VCaP (cell line): ENCODE results near the gene RTP4.
A peak's percentile ranks its signal among the peaks of the same experiment; 100 is the strongest.

ENCODE experiments used
- H3K27ac ChIP-seq: fragments of 450-650 bp; 2 replicates; pipeline ENCODE4 v1.5.1; 2017
- TF ChIP-seq, protein P1 (sequence below): fragments of 450-650 bp; conservative IDR thresholded peaks from 2 replicates; pipeline ENCODE4 v1.5.1; 2017; ENCODE audit warnings: mild to moderate bottlenecking, moderate library complexity

Gene RTP4

DNA sequence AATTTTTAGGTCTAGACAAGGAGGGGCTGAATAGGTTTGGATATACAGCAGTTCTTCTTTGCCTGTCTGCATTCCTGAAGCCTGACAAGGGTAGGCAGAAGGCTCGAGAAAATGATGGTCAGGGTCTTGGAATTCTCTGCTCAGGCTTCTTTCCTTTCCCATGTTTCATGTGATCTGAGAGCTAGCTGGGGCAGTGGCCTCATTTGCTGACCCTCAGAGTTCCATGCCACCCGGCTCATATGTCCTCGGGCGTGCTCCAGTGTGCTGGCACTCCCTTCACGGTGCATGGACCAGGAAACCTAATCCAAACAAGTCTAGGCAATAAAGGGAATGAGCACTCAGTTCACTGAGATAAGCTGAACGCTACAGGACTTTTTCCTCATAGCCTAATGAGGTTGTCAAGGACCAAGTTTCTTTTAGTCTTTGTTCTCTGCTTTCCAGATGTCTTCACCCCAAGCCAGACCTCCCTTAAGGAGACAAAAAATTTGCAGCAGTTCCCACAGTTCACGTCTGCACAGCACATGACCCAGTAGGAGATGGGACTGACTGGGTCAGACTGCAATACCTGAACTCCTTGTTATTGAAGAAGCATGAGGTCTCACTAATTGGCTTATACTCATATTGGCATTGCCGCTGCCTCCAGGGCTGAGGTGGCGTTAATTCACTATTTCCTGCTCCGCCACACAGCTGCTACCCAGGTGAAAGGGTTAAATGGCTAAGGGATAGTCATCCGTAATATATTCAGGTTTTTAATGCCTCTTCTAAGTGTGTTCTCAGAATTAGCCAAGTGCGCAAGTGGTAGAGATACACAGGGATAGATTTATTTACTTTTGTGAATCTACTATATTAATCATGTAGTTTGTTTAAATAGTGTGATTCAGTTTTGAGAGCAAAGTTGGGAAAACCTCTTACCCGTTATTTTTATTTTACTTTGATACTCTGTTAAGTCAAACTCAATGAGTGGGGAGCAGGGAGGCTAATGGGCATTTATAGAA is 15.3 kb upstream of the RTP4 start:
- TF ChIP-seq, protein P1, sequence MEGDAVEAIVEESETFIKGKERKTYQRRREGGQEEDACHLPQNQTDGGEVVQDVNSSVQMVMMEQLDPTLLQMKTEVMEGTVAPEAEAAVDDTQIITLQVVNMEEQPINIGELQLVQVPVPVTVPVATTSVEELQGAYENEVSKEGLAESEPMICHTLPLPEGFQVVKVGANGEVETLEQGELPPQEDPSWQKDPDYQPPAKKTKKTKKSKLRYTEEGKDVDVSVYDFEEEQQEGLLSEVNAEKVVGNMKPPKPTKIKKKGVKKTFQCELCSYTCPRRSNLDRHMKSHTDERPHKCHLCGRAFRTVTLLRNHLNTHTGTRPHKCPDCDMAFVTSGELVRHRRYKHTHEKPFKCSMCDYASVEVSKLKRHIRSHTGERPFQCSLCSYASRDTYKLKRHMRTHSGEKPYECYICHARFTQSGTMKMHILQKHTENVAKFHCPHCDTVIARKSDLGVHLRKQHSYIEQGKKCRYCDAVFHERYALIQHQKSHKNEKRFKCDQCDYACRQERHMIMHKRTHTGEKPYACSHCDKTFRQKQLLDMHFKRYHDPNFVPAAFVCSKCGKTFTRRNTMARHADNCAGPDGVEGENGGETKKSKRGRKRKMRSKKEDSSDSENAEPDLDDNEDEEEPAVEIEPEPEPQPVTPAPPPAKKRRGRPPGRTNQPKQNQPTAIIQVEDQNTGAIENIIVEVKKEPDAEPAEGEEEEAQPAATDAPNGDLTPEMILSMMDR, result no peak
- H3K27ac ChIP-seq, result peak overlapping the region; percentile 21

DNA sequence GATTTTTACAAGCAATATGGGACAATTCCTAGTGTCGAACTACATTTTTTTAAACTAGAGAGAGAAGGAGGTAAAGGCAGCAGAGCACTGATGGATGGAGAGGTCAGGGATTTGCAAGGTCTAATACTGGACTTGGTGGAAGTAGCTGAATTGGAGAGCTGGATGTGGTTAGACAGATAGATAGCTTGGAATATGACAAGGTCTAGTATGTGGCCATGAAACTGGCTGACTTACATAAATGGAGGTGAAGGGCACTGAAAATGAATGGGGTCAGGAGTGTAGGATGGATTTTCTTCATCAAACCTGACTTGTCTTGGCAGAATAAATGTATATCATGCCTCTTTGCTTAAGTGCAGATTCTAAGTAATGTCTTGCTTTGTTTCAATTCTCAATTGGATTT is 10.1 kb upstream of the RTP4 start:
- TF ChIP-seq, protein P1, result no peak
- no peak overlapping the region for H3K27ac ChIP-seq

DNA sequence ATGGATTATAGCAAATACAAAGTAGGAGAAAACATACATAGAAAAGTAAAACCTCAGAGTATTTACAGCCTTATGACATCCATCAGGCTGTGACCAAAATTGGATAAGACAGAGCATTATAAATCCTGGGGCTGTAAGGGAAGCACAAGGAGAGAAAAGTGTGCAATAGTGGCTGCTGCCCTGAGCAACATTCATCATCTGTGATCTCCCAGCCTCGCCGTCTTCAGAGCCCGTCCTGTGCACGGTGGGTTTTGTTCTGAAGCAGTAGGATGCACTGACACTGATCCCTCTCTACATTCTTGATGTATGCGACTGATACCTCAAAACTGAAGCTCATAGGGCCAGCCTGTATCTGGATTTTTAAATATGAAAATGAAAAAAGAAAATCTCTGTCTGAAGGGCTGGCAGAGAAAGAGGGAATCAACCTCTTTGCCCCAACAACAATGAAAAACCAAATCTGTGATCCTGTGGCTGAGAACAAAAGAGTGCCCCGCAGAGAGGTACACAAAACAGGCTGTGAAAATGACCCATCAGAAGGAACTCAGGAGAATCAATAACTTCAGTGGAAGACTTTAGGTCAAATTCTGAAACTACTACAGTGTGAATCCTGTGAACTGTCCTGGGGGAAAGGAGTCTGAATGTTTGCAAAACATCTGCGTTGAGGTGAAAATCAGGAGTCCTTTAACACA is 8.2 kb upstream of the RTP4 start:
- no peak overlapping the region for H3K27ac ChIP-seq
- TF ChIP-seq, protein P1, result no peak

DNA sequence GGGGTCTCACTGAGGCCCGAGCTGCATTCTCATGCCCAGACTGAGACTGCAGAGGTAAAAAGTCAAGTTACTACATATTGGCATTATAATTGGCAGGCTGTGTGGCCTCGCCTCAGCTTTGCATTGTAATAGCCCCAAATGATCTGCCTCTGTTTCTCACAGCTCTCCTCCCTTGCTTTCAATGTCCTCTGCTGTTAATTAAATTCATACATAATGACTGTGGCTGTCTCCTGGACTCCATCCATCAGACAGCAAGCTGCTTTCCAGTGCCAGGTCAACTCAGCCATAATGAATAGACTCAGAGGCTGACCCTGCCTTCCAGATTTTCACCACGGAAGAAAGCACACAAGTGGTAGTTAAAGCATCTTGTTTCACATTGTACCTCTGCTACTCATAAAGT is 7.6 kb upstream of the RTP4 start:
- no peak overlapping the region for H3K27ac ChIP-seq
- TF ChIP-seq, protein P1, result no peak

DNA sequence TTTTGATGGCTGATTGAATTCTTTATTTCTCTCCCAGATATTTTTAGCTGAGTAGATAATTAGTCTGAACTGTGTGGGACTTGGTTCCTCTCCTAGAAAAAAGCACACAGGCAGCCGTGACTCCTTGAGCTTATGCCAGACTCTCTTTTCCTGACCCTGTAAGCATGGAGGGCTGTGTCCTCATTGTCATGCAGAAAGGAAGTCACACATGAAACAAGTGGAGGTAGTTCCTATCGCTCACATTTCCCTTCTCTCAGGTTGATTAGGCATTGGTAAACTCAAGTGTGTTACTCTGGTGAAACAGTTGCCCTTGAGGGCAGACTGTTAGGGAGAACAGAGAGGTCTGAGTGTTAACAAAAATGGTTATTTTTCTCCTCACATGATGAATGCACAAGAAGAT is 6.3 kb upstream of the RTP4 start:
- H3K27ac ChIP-seq, result no peak overlapping the region
- TF ChIP-seq, protein P1, result no peak

DNA sequence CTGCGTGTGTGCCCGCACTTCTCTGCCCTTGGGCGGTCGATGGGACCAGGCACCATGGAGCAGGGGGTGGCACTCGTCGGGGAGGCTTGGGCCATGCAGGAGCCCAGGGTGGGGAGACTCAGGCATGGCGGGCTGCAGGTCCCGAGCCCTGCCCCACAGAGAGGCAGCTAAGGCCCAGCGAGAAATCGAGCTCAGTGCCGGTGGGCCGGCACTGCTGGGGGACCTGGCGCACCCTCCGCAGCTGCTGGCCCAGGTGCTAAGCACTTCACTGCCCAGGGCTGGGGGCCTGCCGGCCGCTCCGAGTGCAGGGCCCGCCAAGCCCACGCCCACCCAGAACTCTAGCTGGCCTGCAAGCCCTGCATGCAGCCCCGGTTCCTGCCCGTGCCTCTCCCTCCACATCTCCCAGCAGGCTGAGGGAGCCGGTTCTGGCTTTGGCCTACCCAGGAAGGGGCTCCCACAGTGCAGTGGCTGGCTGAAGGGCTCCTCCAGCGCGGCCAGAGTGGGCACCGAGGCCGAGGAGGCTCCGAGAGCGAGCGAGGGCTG is 553 bp upstream of the RTP4 start:
- no peak overlapping the region for H3K27ac ChIP-seq

More for the DNA sequence above, 553 bp upstream of the RTP4 start:
- TF ChIP-seq, protein P1, result no peak
